Neural progenitor cell (in vitro differentiated cells): ENCODE data around the gene PABPC3. TPM values are rescaled to one million over a fixed set of nuclear protein-coding genes. Genes with fewer than 3 reads are reported as not detected.

Experiments
- DNase-seq: peaks from one replicate; pipeline ENCODE4 v3.0.0-alpha.2; 2016; ENCODE audit warnings: low spot score
- H2AFZ ChIP-seq: fragments of 200-600 bp; sonication (generic); replicated peaks from 2 replicates; pipeline ENCODE4 v1.6.1; 2016; ENCODE audit warnings: antibody characterized with exemption
- H3F3A ChIP-seq: fragments of 200-600 bp; sonication (generic); 2 replicates; pipeline ENCODE4 v1.6.1; 2016; ENCODE audit warnings: antibody characterized with exemption, low read depth
- H3K27ac ChIP-seq: fragments of 200-600 bp; sonication (generic); 2 replicates; pipeline ENCODE4 v1.5.1; 2016; ENCODE audit warnings: mild to moderate bottlenecking
- H3K27me3 ChIP-seq: fragments of 200-600 bp; sonication (generic); 2 replicates; pipeline ENCODE4 v1.6.1; 2016; ENCODE audit warnings: mild to moderate bottlenecking, moderate library complexity
- H3K36me3 ChIP-seq: fragments of 200-600 bp; sonication (generic); 2 replicates; pipeline ENCODE4 v1.5.1; 2016
- H3K4me1 ChIP-seq: fragments of 200-600 bp; sonication (generic); 2 replicates; pipeline ENCODE4 v1.6.1; 2016; ENCODE audit warnings: mixed run types
- H3K4me2 ChIP-seq: fragments of 200-600 bp; sonication (generic); 2 replicates; pipeline ENCODE4 v1.6.1; 2016
- H3K4me3 ChIP-seq: fragments of 200-600 bp; sonication (generic); 2 replicates; pipeline ENCODE4 v1.5.1; 2016
- H3K79me2 ChIP-seq: fragments of 200-600 bp; sonication (generic); 2 replicates; pipeline ENCODE4 v1.6.1; 2016; ENCODE audit warnings: low read depth
- H3K9ac ChIP-seq: fragments of 200-600 bp; sonication (generic); 2 replicates; pipeline ENCODE4 v1.6.1; 2016
- H3K9me3 ChIP-seq: fragments of 200-600 bp; sonication (generic); 2 replicates; pipeline ENCODE4 v1.5.1; 2016; ENCODE audit warnings: low read depth
- H4K20me1 ChIP-seq: fragments of 200-600 bp; sonication (generic); 2 replicates; pipeline ENCODE4 v1.6.1; 2016; ENCODE audit warnings: low read depth
- H3K27ac Mint-ChIP-seq: 3 replicates; pipeline ENCODE4 v1.8.0; 2021; ENCODE audit warnings: mixed read lengths
- H3K27me3 Mint-ChIP-seq: 2 replicates; pipeline ENCODE4 v1.8.0; 2022; ENCODE audit warnings: low read depth, mild to moderate bottlenecking, inconsistent platforms, moderate library complexity, mixed read lengths; ENCODE audit not compliant: insufficient read depth
- H3K36me3 Mint-ChIP-seq: 3 replicates; pipeline ENCODE4 v1.8.0; 2021; ENCODE audit warnings: mixed read lengths
- H3K4me1 Mint-ChIP-seq: 3 replicates; pipeline ENCODE4 v1.8.0; 2021; ENCODE audit warnings: mixed read lengths
- H3K4me3 Mint-ChIP-seq: 3 replicates; pipeline ENCODE4 v1.8.0; 2021; ENCODE audit warnings: mild to moderate bottlenecking, moderate library complexity, mixed read lengths
- H3K9me3 Mint-ChIP-seq: 3 replicates; pipeline ENCODE4 v1.8.0; 2020; ENCODE audit warnings: mixed read lengths
- CTCF ChIP-seq: fragments of 200-600 bp; sonication (generic); IDR thresholded peaks from 2 replicates; pipeline ENCODE4 v1.5.1; 2017; ENCODE audit warnings: antibody characterized with exemption, mild to moderate bottlenecking
- EZH2 ChIP-seq: fragments of 200-600 bp; sonication (generic); IDR thresholded peaks from 2 replicates; pipeline ENCODE4 v1.6.1; 2017; ENCODE audit warnings: antibody characterized with exemption, mild to moderate bottlenecking, moderate library complexity
- EZH2phosphoT487 ChIP-seq: fragments of 200-600 bp; sonication (generic); IDR thresholded peaks from 2 replicates; pipeline ENCODE4 v1.6.1; 2017; ENCODE audit warnings: antibody characterized with exemption
- total RNA-seq: library from RNA; depleted of rRNA; stranded (reverse); fragments of >200 nt; gene quantifications from 2 replicates; pipeline ENCODE4 v1.2.3, GENCODE V29; 2015; ENCODE audit warnings: low replicate concordance

The PABPC3 gene
- total RNA-seq, 1 donor from 2014 or later: 0.17 TPM

DNA sequence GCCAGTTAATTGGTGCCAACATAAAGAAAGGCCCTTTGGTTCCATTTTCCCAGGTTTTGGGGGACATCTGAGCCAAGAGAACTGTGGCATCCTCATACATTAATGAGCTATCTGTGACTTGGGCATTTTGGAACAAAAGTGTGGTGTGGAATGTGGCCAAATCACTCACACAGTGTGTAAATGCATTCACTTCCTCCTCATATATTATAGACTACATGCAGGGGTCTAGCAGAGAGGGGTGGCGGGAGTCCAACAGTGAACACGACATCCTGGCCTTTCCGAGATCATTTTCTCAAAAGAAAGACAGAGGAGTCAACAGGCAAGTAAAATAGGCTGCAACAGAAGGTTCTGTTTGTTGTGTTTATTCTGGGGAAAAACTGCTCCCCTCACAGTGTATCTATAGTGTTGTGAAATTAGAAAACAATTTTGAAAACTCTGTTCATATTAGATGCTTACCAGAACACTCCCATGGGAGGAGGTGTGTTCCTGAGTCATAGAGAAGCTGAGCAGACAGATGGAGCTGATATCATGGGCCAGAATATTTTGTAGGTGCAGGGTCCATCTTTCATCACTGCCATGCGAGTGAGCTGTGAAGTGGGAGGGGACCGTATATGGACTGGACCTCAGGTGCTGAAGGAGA, 36.9 kb downstream of the PABPC3 start:
- Histone ChIP-seq H2AFZ (no peak overlapping the region), H3K4me1 (peaks cover 17% of the 10 kb centered on the region), H3F3A (peaks cover 19% of the 10 kb centered on the region), H3K36me3 (no peaks in the 10 kb centered on the region), H3K27me3 (peaks cover 18% of the 10 kb centered on the region), H3K27ac (no peak overlapping the region), H3K4me2 (no peak overlapping the region), H3K9me3 (no peaks in the 10 kb centered on the region), H3K4me3 (no peak overlapping the region), H4K20me1 (no peaks in the 10 kb centered on the region), H3K9ac (no peak overlapping the region), H3K79me2 (no peaks in the 10 kb centered on the region)
- no peak for DNase-seq
- no peaks in the 10 kb centered on the region for H3K36me3 Mint-ChIP-seq
- H3K27ac Mint-ChIP-seq: no peak overlapping the region
- H3K4me1 Mint-ChIP-seq: peaks cover 36% of the 10 kb centered on the region
- H3K4me3 Mint-ChIP-seq: no peak overlapping the region
- TF ChIP-seq CTCF: no peak
- no peak for TF ChIP-seq EZH2phosphoT487
- no peak for TF ChIP-seq EZH2
- peaks cover 18% of the 10 kb centered on the region for H3K9me3 Mint-ChIP-seq
- H3K27me3 Mint-ChIP-seq: peaks cover 5% of the 10 kb centered on the region

GRCh38 chr13:25135896-25136295, 40.0 kb downstream of the PABPC3 start:
- Mint-ChIP-seq H3K36me3 (no peaks in the 10 kb centered on the region), H3K4me1 (peaks cover 37% of the 10 kb centered on the region), H3K9me3 (peaks cover 18% of the 10 kb centered on the region), H3K27ac (no peak overlapping the region), H3K27me3 (peaks cover 7% of the 10 kb centered on the region), H3K4me3 (no peak overlapping the region)
- no peak overlapping the region for H3K27ac ChIP-seq
- no peak overlapping the region for H3K4me3 ChIP-seq
- H3F3A ChIP-seq: peaks cover 19% of the 10 kb centered on the region
- H3K36me3 ChIP-seq: no peaks in the 10 kb centered on the region
- H4K20me1 ChIP-seq: no peaks in the 10 kb centered on the region
- no peaks in the 10 kb centered on the region for H3K79me2 ChIP-seq
- H3K9me3 ChIP-seq: no peaks in the 10 kb centered on the region
- H3K4me1 ChIP-seq: peaks cover 17% of the 10 kb centered on the region
- TF ChIP-seq CTCF (no peak), EZH2 (no peak), EZH2phosphoT487 (no peak)
- peak overlapping the region; percentile 70 for H3K4me2 ChIP-seq
- DNase-seq: no peak
- no peak overlapping the region for H3K9ac ChIP-seq
- H2AFZ ChIP-seq: no peak overlapping the region
- H3K27me3 ChIP-seq: peaks cover 22% of the 10 kb centered on the region

DNA sequence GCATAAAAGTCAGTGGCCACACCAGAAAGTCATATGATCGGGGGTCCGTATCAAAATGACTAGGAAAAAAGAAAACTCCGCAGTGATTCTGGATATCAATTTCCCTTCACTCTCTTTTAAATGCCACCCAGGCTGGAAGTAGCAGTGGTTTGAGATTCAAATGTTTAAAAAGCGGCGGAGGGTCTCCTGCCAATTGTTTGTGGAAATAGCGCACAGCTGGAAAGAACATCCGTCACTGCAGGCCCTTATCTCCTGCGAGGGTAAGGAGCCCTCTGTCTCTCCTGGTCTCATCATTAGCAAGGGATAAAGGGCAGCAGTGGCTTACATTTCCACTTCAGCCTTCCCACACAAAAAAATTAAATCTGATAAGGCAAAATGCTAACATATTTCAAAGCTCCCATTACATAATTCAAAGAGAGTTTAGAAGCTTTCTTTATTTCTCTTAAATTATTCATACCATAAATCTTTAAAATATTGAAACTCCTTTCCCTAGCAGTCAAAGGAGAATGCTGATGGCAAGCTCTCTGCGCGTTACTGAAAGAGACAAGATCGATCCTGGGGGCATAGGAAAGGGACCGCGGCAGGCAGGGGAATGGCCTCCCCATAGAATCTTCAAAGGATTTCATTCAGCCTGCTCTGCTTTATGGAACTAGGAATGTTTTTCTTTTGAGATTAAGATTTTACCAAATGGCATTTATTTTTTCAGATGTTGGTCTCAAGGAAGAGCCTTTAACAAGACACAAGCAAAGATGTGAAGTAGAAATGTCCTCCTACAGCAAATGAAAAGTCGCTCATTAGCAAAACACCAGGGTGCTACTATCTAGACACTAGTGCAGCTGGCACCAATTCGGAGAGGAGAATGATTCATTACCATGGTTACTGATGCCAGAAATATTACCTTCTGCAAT, 41.2 kb downstream of the PABPC3 start:
- Histone ChIP-seq H3K27ac (no peak overlapping the region), H3K9me3 (no peaks in the 10 kb centered on the region), H3K79me2 (no peaks in the 10 kb centered on the region), H4K20me1 (no peaks in the 10 kb centered on the region), H3K4me3 (peak overlapping the region; percentile 33), H2AFZ (no peak overlapping the region), H3K4me2 (peak overlapping the region; percentile 70), H3K27me3 (peaks cover 22% of the 10 kb centered on the region), H3K4me1 (peaks cover 17% of the 10 kb centered on the region), H3K36me3 (no peaks in the 10 kb centered on the region), H3K9ac (no peak overlapping the region), H3F3A (peaks cover 19% of the 10 kb centered on the region)
- peaks cover 29% of the 10 kb centered on the region for H3K4me1 Mint-ChIP-seq
- TF ChIP-seq EZH2phosphoT487: no peak
- no peak for TF ChIP-seq CTCF
- TF ChIP-seq EZH2: no peak
- peaks cover 25% of the 10 kb centered on the region for H3K9me3 Mint-ChIP-seq
- peaks cover 2% of the 10 kb centered on the region for H3K36me3 Mint-ChIP-seq
- H3K27me3 Mint-ChIP-seq: peaks cover 7% of the 10 kb centered on the region
- peak overlapping the region; percentile 40 for H3K27ac Mint-ChIP-seq
- peak; percentile 47 for DNase-seq
- peak overlapping the region; percentile 71 for H3K4me3 Mint-ChIP-seq
